Loucy (cell line): ENCODE data around the gene GPR15LG.

Experiments used
- CTCF ChIP-seq: fragments of 200-600 bp; sonication (generic); conservative IDR thresholded peaks from 2 replicates; pipeline ENCODE4 v1.5.1; 2014; ENCODE audit warnings: mild to moderate bottlenecking, antibody characterized with exemption, low read length
- EZH2phosphoT487 ChIP-seq: fragments of 200-600 bp; IDR thresholded peaks from 2 replicates; pipeline ENCODE4 v1.6.1; 2018; ENCODE audit warnings: antibody characterized with exemption, mild to moderate bottlenecking, moderate library complexity, borderline replicate concordance

- TF ChIP-seq CTCF (no peak), EZH2phosphoT487 (no peak)
Measured at GRCh38 chr10:84198206-84198915, 24.8 kb downstream of the GPR15LG start.
